HCEC 1CT (cell line): ENCODE measurements around the gene KLHL18.
"Not testable (repeated sequence)": the region's sequence is repeated elsewhere in the genome, so short reads cannot be mapped to it uniquely, and the experiment has no call there.

Source experiments
- DNase-seq: peaks from one replicate; pipeline ENCODE4 v3.0.0-alpha.2; 2017

Gene KLHL18

DNA sequence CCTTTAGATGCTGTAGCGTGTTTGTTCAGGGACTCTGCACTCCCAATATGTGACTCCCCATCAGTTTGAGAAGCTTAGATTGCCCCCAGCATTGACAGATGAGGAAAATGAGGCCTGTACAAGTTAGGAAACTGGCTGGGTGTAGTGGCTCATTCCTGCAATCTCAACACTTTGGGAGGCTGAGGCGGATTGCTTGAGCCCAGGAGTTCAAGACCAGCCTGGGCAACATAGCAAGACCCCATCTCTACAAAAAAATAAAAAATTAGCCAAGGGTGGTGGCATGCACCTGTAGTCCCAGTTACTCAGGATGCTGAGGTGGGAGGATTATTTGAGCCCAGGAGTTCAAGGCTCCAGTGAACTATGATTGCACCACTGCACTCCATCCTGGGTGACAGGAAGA is 84.1 kb downstream of the KLHL18 start:
- DNase-seq = no peak

DNA sequence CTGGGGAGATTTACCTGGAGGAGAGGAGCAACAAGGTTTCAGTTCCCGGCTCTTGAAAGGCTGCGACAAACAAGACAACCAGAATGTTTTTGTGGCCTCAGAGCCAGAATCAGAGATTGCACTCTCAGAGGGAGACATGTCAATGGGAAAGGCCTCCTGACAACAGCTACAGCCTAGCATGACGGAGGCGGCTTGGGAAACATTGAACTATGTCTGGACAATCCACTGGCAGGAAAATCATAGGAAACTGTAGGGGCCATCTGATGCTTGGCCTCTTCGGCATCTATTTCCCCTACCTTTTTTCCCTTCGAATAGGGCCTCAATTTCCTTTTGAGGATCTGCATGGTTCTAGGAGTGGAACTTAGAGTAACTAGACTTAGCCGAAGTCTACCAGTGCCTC is 84.9 kb downstream of the KLHL18 start:
- DNase-seq = no peak

DNA sequence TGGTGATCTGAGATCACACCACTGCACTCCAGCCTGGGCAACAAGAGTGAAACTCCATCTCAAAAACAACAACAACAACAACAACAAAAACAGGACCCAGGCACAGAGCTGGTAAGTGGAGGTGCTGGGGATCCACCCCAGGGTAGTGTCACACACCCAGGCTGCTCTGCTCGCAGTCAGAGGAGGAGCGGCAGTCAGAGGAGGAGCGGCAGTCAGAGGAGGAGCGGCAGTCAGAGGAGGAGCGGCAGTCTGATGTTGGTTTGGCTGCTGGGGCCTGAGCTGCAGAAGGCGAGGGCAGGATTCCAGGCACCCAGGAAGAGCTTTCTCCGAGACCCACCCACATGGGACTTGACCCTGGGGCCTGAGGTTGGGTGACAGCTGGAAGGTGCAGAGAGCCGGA is 87.3 kb downstream of the KLHL18 start:
- not testable (repeated sequence) for DNase-seq

DNA sequence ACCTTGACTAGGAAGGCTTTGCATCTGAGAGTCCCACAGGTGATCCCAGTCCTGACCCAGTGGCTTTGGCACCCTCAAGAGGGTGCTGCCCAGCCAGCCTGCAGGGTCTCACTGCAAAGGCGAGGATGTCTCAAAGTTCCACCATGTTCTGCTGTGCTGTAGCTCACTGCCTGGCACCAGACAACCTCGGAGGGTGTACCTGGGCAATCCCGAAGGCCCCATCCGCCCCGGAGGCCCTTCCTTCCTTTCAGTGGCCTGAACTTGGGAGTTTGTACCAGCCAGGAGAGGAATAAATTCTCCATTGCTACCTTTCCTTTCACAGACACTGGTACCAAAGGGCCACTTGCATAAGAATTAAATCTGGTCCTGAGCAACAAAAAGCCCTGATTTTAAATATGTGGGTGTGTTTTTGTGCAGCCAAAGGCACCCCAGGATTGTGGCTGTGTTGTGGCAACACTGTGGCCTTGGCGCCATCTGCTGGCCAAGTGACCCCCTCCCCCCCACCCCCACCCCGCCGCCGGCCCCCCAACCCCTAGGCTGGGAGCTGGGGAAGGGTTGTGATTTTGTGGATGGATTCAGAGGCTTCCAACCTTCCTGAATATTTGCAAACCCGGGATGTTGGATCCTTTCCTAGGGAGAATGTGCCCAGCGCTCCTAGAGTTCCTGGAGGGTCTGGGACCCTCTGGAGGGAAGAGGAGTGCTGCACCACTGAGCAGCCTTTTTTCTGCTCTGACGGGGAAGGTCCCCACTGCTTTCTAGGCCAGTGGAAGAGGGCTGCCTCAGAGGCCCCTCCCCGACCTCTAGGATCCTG is 88.3 kb downstream of the KLHL18 start:
- DNase-seq = no peak

DNA sequence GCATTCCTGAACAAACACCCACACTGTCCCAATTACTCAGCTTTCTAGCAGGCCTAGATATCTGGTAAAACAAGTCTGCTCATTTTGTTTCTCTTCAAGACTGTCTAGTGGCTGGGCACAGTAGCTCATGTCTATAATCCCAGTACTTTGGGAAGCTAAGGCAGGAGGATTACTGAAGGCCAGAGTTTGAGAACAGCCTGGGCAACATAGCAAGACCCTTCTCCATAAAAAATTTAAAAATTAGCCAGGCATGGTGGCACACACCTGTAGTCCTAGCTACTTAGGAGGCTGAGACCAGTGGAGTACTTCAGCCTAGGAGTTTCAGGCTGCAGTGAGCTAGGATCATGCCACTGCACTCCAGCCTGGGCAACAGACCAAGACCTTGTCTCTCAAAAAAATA is 91.8 kb downstream of the KLHL18 start:
- DNase-seq = no peak

DNA sequence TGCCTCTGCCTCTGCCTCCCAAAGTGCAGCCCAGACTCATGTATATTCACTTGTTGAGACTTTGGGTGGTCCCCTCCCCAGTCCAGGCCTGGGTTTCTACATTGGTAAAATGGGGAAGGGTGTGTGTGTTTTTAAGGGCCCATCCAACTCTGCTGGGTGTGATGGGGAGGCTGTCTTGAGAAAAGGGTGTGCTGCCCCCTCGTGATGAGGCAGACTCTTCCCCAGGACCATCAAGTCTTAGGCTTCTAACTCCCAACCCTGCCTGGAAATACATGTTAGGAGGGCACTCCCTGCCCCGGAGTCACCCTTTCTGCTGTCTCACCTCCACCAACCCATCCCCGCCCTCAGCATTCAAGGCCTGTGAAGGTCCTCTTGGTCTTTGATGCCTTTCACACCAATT is 93.6 kb downstream of the KLHL18 start:
- DNase-seq = no peak

DNA sequence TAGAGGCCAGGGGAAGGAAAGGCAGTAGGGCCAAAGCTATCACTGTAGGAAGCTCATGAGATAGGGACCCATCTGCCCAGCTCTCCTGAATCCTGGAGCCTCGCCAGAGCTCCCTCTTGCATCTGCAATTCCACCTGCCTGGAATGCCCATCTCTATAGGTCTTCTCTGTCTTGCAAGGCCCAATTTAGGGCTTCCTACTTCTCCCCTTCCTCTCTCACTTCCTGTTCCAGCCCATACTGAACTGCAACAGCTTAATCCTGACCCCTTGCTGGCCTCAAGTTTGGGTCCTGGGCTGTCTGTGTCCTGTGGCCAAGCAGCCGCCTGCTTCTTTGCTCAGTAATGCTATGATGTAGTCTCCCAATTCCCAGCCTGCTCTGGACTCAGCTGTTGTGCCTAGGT is 94.4 kb downstream of the KLHL18 start:
- DNase-seq = no peak

DNA sequence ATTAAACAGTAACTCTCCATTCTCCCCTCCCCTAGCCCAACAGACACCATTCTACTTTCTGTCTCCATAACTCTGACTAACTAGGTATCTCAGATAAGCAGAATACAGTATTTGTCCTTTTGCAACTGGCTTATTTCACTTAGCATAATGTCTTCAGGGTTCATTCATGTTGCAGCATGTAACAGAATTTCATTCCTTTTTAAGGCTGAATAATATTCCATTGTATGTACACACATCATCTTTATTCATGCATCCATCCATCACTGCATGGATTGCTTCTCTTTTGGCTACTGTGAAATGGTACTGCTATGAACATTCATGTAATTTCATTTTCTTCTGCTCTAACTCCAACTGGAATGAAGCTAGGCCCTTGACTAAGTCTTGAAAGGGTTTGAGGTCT is 96.1 kb downstream of the KLHL18 start:
- no peak for DNase-seq

DNA sequence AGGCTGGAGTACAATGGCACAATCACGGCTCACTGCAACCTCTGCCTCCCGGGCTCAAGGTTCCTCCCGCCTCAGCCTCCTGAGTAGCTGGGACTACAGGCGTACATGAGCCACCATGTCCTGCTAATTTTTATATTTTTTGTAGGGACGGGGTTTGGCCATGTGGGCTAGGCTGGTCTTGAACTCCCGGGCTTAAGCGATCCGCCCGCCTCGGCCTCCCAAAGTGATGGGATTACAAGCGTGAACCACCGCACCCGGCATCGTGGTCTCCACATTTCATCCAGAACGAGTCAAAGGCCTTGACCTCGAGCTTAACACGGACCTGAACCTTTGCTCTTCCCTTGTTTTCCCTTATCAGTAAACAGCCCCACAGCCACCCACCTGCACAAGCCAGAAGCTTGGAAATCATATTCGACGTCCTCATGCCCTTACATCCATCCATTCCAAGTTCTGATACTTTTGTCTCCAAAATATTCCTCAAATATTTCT is 96.7 kb downstream of the KLHL18 start:
- no peak for DNase-seq

DNA sequence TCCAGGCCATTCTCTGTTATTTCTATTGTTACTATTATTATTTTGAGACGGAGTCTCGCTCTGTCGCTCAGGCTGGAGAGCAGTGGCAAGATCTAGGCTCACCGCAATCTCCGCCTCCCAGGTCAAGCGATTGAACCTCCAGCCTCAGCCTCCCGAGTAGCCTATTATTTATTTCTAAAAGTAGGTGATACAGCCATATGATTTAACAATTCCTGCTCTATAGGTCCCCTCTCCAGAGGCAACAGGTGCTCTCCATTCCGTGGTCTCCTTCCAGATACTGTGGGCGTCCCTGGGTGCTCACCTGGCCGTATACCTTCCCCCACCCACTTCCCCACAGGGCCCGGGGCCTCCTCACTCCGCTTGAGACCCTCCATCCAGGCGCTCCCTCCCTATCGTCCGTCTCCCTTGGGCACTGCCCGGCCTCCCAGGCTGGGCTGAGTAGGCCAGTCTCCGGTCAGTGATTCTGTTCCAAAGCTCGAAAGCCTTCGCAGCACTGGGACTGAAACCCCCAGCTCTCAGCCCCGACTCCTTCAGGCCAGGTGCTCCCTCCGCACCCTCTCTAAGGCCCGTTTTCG is 97.4 kb downstream of the KLHL18 start:
- no peak for DNase-seq

DNA sequence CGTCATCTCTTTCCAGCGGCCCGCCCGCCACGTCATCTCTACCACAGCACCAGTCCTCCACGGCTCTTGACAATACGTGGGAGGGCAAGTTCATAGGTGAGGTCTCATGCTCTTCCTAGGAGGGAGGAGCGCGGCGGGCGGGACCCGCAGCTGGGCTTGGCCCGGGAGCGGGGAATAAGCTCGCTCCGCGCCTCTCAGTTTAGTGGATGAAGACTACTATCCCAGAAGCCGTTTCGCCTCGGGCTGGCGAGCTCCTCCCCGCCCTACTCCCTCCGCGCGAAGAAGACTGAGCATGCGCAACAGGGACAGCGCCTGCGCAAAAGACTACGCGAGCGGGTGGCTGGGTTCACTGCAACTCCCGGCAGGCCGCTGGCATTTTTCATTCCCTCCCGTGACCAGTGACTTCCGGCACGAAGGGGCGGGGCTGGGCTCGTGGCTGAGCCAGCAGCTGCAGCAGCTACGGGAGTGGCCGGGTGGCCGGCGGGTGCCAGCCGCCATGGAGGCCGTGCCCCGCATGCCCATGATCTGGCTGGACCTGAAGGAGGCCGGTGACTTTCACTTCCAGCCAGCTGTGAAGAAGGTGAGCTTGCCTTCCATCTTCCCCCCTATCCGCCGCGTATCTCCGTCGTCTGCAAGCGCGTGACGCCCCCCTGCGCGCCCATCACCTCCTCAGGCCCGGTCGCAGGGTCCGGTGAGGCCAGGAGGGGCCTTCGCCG is 98.0 kb downstream of the KLHL18 start, which contains the start of gene PTPN23:
TSS of gene PTPN23 (plus strand) at position 421 of the 716 bp plus-strand sequence. CDS start at position 497, 76 bp downstream.
- peak; percentile 98 for DNase-seq

DNA sequence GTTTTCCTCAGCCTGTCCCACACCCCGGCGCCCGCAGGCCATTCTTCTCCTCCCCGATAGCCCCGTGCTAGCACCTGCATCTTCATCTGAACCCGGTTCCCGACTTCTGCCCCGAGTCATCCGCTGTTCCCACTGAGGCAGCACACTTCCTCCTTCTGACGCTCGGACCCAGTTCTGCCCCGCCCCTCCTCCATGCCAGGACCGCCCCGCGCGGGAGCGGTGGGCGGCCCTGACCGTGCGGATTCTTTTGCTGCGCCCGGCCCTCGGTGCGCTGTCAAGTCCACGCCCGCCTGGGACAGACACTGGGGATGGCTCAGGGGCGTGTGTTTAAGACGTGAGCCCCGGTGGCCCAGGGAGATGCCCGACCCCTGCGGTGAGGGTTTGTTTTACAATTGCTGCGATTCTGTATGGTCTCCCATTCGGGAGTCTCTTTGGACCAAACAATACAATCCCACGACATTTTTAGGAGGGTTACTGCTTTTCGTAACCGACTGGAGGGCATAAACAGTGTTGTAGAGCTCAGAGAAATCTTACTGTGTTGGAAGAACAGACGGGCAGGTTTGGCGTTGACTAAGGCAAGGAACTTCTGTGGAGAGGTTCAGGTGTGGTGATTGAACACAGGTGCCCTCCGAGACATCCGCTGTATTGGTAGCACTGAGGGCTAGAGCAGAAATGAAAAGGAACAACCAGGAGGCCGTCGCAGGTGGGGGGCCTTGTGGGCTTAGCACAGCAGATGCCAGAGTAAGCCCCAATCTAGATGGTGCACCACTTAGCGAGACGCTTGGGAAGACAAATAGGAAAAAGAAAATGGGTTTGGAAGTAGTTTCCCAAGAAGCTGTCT is 98.8 kb downstream of the KLHL18 start:
- peak; percentile 89 for DNase-seq

DNA sequence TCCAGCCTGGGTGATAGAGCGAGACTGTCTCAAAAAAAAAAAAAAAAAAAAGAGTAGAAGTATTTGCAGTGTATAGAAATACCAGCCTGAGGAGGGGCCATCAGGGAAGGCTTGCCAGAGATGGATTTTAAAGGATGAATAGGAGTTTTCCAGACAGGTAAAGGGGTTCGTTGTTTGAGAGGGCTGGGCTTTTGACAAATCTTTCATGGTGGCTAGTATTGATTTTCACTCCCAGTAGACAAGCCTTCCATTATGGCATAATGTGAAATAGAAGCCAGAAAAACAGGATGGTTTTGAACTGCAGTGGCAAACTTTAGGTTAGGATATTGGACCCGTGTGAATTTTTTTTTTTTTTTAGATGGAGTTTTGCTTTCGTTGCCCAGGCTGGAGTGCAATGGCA is 101.7 kb downstream of the KLHL18 start:
- DNase-seq = no peak

DNA sequence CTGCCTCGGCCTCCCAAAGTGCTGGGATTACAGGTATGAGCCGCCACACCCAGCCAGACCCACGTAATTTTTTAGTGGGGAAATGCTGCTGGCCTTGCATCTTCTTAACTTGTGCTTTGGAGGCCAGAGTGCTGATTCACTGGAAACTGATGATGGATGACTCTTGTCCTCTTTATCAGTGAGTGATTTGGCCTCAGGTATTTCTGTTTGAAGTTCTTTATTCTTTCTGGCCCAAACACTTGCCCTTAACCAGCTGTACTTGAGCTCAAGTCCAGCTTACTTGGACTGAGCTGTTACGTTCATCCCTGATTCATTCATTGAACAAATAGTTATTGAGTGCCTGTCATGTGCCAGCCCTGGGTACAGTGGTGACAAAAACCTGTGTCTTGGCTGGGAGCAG is 102.3 kb downstream of the KLHL18 start:
- no peak for DNase-seq

DNA sequence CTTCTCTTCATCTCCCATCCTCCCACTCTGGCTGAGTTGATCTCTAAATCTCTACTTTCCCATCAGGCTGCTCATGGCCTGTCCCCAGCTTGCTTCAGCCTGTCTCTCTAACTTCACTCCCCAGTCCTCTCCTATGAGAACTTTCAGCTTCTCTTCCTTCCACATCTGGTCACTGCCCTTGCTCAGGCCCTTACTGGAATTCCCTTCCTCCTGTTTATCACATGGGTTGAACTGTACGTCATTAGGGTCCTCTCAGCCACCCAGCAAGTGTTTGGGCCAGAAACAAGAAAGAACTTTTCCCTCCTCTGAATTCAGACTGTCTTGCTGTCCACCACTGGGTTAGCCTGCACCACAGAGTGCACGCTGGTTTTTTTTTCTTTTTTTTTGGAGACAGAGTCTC is 103.1 kb downstream of the KLHL18 start:
- DNase-seq = no peak

DNA sequence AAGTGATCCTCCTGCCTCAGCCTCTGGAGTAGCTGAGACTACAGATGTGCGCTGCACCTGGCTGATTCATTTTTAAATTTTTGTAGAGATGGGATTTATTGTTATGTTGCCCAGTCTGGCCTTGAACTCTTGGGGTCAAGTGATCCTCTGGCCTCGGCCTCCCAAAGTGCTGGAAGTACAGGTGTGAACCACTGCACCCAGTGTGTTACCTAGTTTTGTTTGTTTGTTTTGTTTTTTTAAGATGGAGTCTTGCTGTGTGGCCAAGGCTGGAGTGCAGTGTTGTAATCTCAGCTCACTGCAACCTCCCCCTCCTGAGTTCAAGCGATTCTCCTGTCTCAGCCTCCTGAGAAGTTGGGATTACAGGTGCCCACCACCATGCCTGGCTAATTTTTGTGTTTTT is 110.2 kb downstream of the KLHL18 start:
- no peak for DNase-seq

DNA sequence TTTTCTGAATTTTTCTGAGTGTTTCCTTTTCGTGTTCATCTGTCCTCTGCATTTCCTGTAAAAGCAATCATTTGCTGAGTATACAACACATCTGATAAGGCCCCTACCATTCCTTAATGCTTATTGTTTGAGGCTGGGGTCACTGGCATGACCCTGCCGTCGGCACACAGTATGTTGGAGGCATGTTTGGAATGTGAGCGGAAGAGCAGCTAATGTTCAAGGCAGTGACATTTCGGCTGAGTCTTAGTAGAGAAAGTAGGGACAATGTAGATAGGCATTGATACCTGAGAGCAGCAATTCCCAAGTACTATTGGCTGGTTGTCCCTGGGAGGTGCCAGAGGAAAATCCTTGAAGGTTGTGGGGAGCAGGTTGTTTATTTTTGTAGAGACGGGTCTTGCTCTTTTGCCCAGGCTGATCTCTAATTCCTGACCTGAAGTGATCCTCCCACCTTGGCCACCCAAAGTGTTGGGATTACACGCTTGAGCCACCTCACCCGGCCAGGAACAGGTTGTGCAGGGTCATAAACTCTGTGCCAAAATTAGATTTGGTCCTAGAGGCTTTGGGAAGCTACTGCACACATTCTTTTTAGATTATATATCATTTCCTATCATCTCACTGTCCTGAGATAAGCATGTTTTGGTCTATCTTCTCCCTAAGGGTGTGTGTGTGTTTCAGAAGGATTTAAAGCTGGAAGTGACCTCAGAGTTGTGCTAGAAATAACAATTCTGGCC is 111.6 kb downstream of the KLHL18 start:
- peak; percentile 54 for DNase-seq

DNA sequence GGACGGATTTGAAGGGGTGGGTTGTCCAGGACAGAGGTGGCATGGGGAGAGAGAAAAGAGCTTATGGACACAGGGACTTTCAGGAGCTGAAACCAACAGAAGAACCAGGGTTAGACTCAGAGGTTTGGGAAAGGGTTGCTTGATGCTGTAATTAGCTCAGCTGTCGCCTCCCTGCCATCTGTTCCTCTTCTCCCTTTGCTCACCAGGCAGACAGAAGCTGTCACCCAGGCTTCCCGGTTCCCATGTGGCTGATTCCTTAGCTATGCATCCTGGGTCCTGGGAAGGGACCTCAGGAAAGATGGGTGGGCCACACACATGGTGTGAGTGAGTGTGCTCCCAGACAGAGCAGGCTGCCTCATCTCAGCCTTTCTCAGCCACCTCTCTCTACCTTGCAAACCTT is 112.1 kb downstream of the KLHL18 start:
- no peak for DNase-seq
